SK-N-SH (cell line): ENCODE measurements around the gene CD300LF. TPM values are rescaled to one million over a fixed set of nuclear protein-coding genes. Genes with fewer than 3 reads are reported as not detected.

Source experiments
- CTCF ChIA-PET: fragments of 300-600, 350-600 bp; formaldehyde crosslinking; extraction: SDS; loops from one replicate; lab custom pipeline; 2021; lab: Yijun Ruan, JAX
- POLR2A ChIA-PET: fragments of 350-600 bp; sonication (Branson Sonifier 250); formaldehyde crosslinking; extraction: SDS; loops from one replicate; lab custom pipeline; 2020; ENCODE audit warnings: antibody characterized with exemption, inconsistent platforms; lab: Yijun Ruan, JAX
- DNase-seq: peaks from one replicate; pipeline ENCODE4 v3.0.0; 2012
- H2AFZ ChIP-seq: fragments of 200-600 bp; sonication (generic); 2 replicates; pipeline ENCODE4 v1.8.1; 2016; ENCODE audit warnings: antibody characterized with exemption, mild to moderate bottlenecking, low read depth
- H3F3A ChIP-seq: fragments of 200-600 bp; sonication (generic); replicated peaks from 2 replicates; pipeline ENCODE3; 2016; ENCODE audit warnings: antibody characterized with exemption, mild to moderate bottlenecking; ENCODE audit not compliant: insufficient read depth
- H3K27ac ChIP-seq, 2 experiments: fragments of 200-500 bp in 1 of 2; fragments of 200-600 bp in 1 of 2; sonication (Bioruptor generic) in 1 of 2; sonication (generic), shearing (Covaris generic) in 1 of 2; 2 replicates each; pipeline versions ENCODE4 v1.5.1 to v1.6.1; 2014 to 2016; ENCODE audit warnings: low read depth in 2 of 2, inconsistent platforms in 1 of 2, low read length in 1 of 2, mild to moderate bottlenecking in 1 of 2, mixed read lengths in 1 of 2
- H3K27me3 ChIP-seq: fragments of 200-600 bp; sonication (generic), shearing (Covaris generic); 2 replicates; pipeline ENCODE4 v1.6.1; 2016; ENCODE audit warnings: mixed run types; ENCODE audit not compliant: insufficient read depth
- H3K36me3 ChIP-seq, 2 experiments: fragments of 200-500 bp in 1 of 2; fragments of 200-600 bp in 1 of 2; sonication (Bioruptor generic) in 1 of 2; sonication (generic) in 1 of 2; replicated peaks in 1 of 2; 2 replicates each; pipeline versions ENCODE3 to v1.5.1; 2014 to 2016; ENCODE audit warnings: low read length in 1 of 2, mild to moderate bottlenecking in 1 of 2; ENCODE audit not compliant: insufficient read depth in 2 of 2, control insufficient read depth in 1 of 2
- H3K4me1 ChIP-seq, 2 experiments: fragments of 200-500 bp in 1 of 2; fragments of 200-600 bp in 1 of 2; sonication (Bioruptor generic) in 1 of 2; sonication (generic), shearing (Covaris generic) in 1 of 2; 2 replicates each; pipeline versions ENCODE4 v1.5.1 to v1.6.1; 2014 to 2016; ENCODE audit warnings: low read depth in 1 of 2, low read length in 1 of 2, mixed run types in 1 of 2; ENCODE audit not compliant: insufficient read depth in 2 of 2, control insufficient read depth in 1 of 2
- H3K4me2 ChIP-seq: fragments of 200-600 bp; sonication (generic), shearing (Covaris generic); 2 replicates; pipeline ENCODE4 v1.6.1; 2017; ENCODE audit warnings: mixed run types
- H3K4me3 ChIP-seq, 2 experiments: fragments of 200-500 bp in 1 of 2; fragments of 200-600 bp in 1 of 2; sonication (Bioruptor generic) in 1 of 2; sonication (generic), shearing (Covaris generic) in 1 of 2; 2 replicates each; pipeline versions ENCODE4 v1.5.1 to v1.8.1; 2014 to 2016; ENCODE audit warnings: low read depth in 2 of 2, inconsistent platforms in 1 of 2, low read length in 1 of 2, mild to moderate bottlenecking in 1 of 2, mixed read lengths in 1 of 2, moderate library complexity in 1 of 2
- H3K79me2 ChIP-seq: fragments of 200-600 bp; sonication (generic); 2 replicates; pipeline ENCODE4 v1.8.1; 2017; ENCODE audit warnings: mild to moderate bottlenecking; ENCODE audit not compliant: insufficient read depth
- H3K9ac ChIP-seq: fragments of 200-600 bp; sonication (generic); 2 replicates; pipeline ENCODE4 v1.6.1; 2017; ENCODE audit warnings: mixed run types
- H3K9me2 ChIP-seq: fragments of 200-600 bp; sonication (generic); 2 replicates; pipeline ENCODE4 v1.6.1; 2017; ENCODE audit warnings: mixed run types
- H3K9me3 ChIP-seq: fragments of 200-600 bp; sonication (generic); 2 replicates; pipeline ENCODE4 v1.6.1; 2017; ENCODE audit warnings: mixed run types, mild to moderate bottlenecking, moderate library complexity
- H4K20me1 ChIP-seq: fragments of 200-600 bp; sonication (generic); 2 replicates; pipeline ENCODE4 v1.6.1; 2017; ENCODE audit warnings: mild to moderate bottlenecking, mixed run types; ENCODE audit not compliant: insufficient read depth
- CHD2 ChIP-seq: fragments of 150-350 bp; IDR thresholded peaks from 2 replicates; pipeline ENCODE4 v1.6.1; 2018; ENCODE audit warnings: low read length; ENCODE audit not compliant: partially characterized antibody
- EP300 ChIP-seq, 2 experiments: IDR thresholded peaks; 2 replicates each; pipeline versions ENCODE4 v1.4.0 to v1.6.1; 2012; ENCODE audit warnings: borderline replicate concordance in 1 of 2, low read depth in 1 of 2, low read length in 1 of 2
- EZH2phosphoT487 ChIP-seq: fragments of 200-600 bp; sonication (generic); IDR thresholded peaks from 2 replicates; pipeline ENCODE4 v1.6.1; 2017; ENCODE audit warnings: low read depth, mixed run types, mild to moderate bottlenecking, antibody characterized with exemption, moderate library complexity, borderline replicate concordance
- FOSL2 ChIP-seq: IDR thresholded peaks from 2 replicates; pipeline ENCODE4 v1.4.0; 2012; ENCODE audit warnings: low read depth, mild to moderate bottlenecking, moderate library complexity, borderline replicate concordance
- GATA2 ChIP-seq: sonication (generic); formaldehyde crosslinking; IDR thresholded peaks from 2 replicates; pipeline ENCODE4 v1.5.0; 2020; ENCODE audit warnings: mild to moderate bottlenecking, missing genetic modification reagents
- IRF3 ChIP-seq: fragments of 150-350 bp; IDR thresholded peaks from 2 replicates; pipeline ENCODE4 v1.6.1; 2016; ENCODE audit warnings: mild to moderate bottlenecking, low read depth, low read length
- JUND ChIP-seq: IDR thresholded peaks from 2 replicates; pipeline ENCODE4 v1.4.0; 2012
- NFIC ChIP-seq: IDR thresholded peaks from 2 replicates; pipeline ENCODE4 v1.4.0; 2012; ENCODE audit warnings: borderline replicate concordance
- NRF1 ChIP-seq: IDR thresholded peaks from 2 replicates; pipeline ENCODE4 v1.6.1; 2012; ENCODE audit warnings: low read depth, mild to moderate bottlenecking, low read length
- RAD21 ChIP-seq: IDR thresholded peaks from 2 replicates; pipeline ENCODE4 v1.6.1; 2012; ENCODE audit warnings: mild to moderate bottlenecking, low read length
- RCOR1 ChIP-seq: fragments of 150-350 bp; IDR thresholded peaks from 2 replicates; pipeline ENCODE4 v1.6.1; 2017; ENCODE audit warnings: antibody characterized with exemption, low read length
- RFX5 ChIP-seq: IDR thresholded peaks from 2 replicates; pipeline ENCODE4 v1.6.1; 2012; ENCODE audit warnings: mild to moderate bottlenecking, improper control_type of control experiment, low read length
- SMC3 ChIP-seq: IDR thresholded peaks from 2 replicates; pipeline ENCODE4 v1.6.1; 2012; ENCODE audit warnings: low read depth, low read length, improper control_type of control experiment
- TAF1 ChIP-seq: IDR thresholded peaks from 2 replicates; pipeline ENCODE4 v1.6.1; 2012; ENCODE audit warnings: low read depth, mild to moderate bottlenecking, low read length, moderate library complexity, borderline replicate concordance
- YY1 ChIP-seq: IDR thresholded peaks from 2 replicates; pipeline ENCODE4 v1.4.0; 2012; ENCODE audit warnings: low read depth, mild to moderate bottlenecking
- WGBS: methylation state at CpG from one replicate; pipeline ENCODE4 v1.1.6; 2017; ENCODE audit warnings: low lambda C conversion rate; 5-methylcytosine and 5-hydroxymethylcytosine counted together
- polyA plus RNA-seq, 3 experiments: library from polyadenylated mRNA; depleted of rRNA; stranded (reverse); fragments of >200 nt; gene quantifications; 2 replicates each; pipeline ENCODE4 v1.2.3, GENCODE V29; 2012

Gene CD300LF
- polyA plus RNA-seq, 1 of the 3 experiments (the other 2 are of a cell fraction): not detected

GRCh38 chr17:74694081-74694480 is 18.6 kb downstream of the CD300LF start:
- no peak overlapping the region for H3K27ac ChIP-seq
- CTCF ChIA-PET: no interaction called here
- no peak overlapping the region for H3K4me3 ChIP-seq
- no peaks in the 10 kb centered on the region for H3K4me1 ChIP-seq
- no peaks in the 10 kb centered on the region for H4K20me1 ChIP-seq
- TF ChIP-seq EZH2phosphoT487: no peak
- no peak for TF ChIP-seq RCOR1
- no peak for TF ChIP-seq GATA2
- TF ChIP-seq CHD2: no peak
- no peak for TF ChIP-seq FOSL2
- TF ChIP-seq NFIC: no peak
- no peak for TF ChIP-seq YY1
- no peak for TF ChIP-seq RFX5
- TF ChIP-seq NRF1: no peak
- no peak for TF ChIP-seq JUND
- TF ChIP-seq SMC3: no peak
- no peak for TF ChIP-seq IRF3
- no peak for TF ChIP-seq TAF1
- TF ChIP-seq, all 33 proteins: peak for 0
- H3K79me2 ChIP-seq: no peaks in the 10 kb centered on the region
- no peak overlapping the region for H2AFZ ChIP-seq
- 27% methylated on average over 4 of the region's 4 CpGs for WGBS
- POLR2A ChIA-PET: no interaction called here
- DNase-seq: no peak
- no peak overlapping the region for H3K4me2 ChIP-seq
- H3K9ac ChIP-seq: no peak overlapping the region
- H3F3A ChIP-seq: no peaks in the 10 kb centered on the region
- no peaks in the 10 kb centered on the region for H3K9me3 ChIP-seq
- H3K27me3 ChIP-seq: no peaks in the 10 kb centered on the region
- no peaks in the 10 kb centered on the region for H3K36me3 ChIP-seq
- no peaks in the 10 kb centered on the region for H3K9me2 ChIP-seq

GRCh38 chr17:74691151-74691550 is 21.6 kb downstream of the CD300LF start:
- no peaks in the 10 kb centered on the region for H3K4me1 ChIP-seq
- 35% methylated on average over 8 of the region's 8 CpGs for WGBS
- H3K4me3 ChIP-seq: no peak overlapping the region
- H3K4me2 ChIP-seq: no peak overlapping the region
- H3K9me3 ChIP-seq: no peaks in the 10 kb centered on the region
- no peaks in the 10 kb centered on the region for H3F3A ChIP-seq
- TF ChIP-seq EP300 (IDR thresholded peaks at IDR 0.05; ENCODE audit: borderline replicate concordance in 1 of 2, low read depth in 1 of 2, low read length in 1 of 2) (no peak), RAD21 (no peak)
- TF ChIP-seq, all 33 proteins: peak for 0
- Histone ChIP-seq H3K36me3 (no peaks in the 10 kb centered on the region), H3K9ac (no peak overlapping the region), H2AFZ (no peak overlapping the region), H4K20me1 (no peaks in the 10 kb centered on the region), H3K27ac (no peak overlapping the region), H3K9me2 (no peaks in the 10 kb centered on the region), H3K27me3 (no peaks in the 10 kb centered on the region), H3K79me2 (no peaks in the 10 kb centered on the region)
- no peak for DNase-seq
- POLR2A ChIA-PET: no interaction called here
- CTCF ChIA-PET: interaction anchor here (0.5 to 4.0 kb wide), 6 partner anchors 13 to 125 kb away, joined by 3 to 24 read pairs (median 5); partner anchors contain the start of gene RAB37
